ENCODE measurements around the gene PUS1. TPM values are rescaled to one million over a fixed set of nuclear protein-coding genes. Genes with fewer than 3 reads are reported as not detected.

Gene PUS1
- total RNA-seq = 12.4 and 12.5 TPM in 2 replicates

GRCh38 chr12:131928711-131929580 lies at the start of gene PUS1:
Gene PUS1, plus strand, starts transcription at chr12:131929276. Its CDS starts 447 bp downstream, at chr12:131929723.

GRCh38 chr12:131894313-131894860 lies 34.7 kb upstream of the PUS1 start, which contains the start of gene ULK1:
Gene ULK1, plus strand, starts transcription at chr12:131894622. Its CDS starts 380 bp downstream, at chr12:131895002.

GRCh38 chr12:131949431-131950181 lies 20.5 kb downstream of the PUS1 start, which contains the start of gene EP400:
Gene EP400, plus strand, starts transcription at chr12:131949942. Its CDS starts 10,678 bp downstream, at chr12:131960620.

Other genes with a start within 250 kb of the PUS1 start
- gene SFSWAP, start 218.2 kb upstream of the PUS1 start, total RNA-seq = 17.1 and 22.8 TPM in 2 replicates
- gene MMP17, start 100.9 kb upstream of the PUS1 start, total RNA-seq = 6.9 and 8.9 TPM in 2 replicates
- 14.1 and 17.2 TPM in 2 replicates for gene ULK1, start 34.7 kb upstream of the PUS1 start, total RNA-seq
- gene EP400, start 20.7 kb downstream of the PUS1 start, total RNA-seq = 17.4 and 21.3 TPM in 2 replicates
- 6.1 and 6.3 TPM in 2 replicates for gene DDX51, start 215.0 kb downstream of the PUS1 start, total RNA-seq
- 11.3 and 12.4 TPM in 2 replicates for gene NOC4L, start 215.2 kb downstream of the PUS1 start, total RNA-seq